Muscle layer of colon (tissue), 2 donors: Measurements from ENCODE around the gene OR7G3.

ENCODE experiments used
- H3K27ac ChIP-seq: one replicate; pipeline ENCODE4 v1.7.0; 2013; ENCODE audit warnings: low read depth, mild to moderate bottlenecking, low read length, moderate library complexity
- H3K27me3 ChIP-seq, 2 donors: one replicate each; pipeline ENCODE4 v1.7.0; 2013; ENCODE audit warnings: low read length in 2 of 2, mild to moderate bottlenecking in 2 of 2; ENCODE audit not compliant: insufficient read depth in 2 of 2, control insufficient read depth in 1 of 2
- H3K36me3 ChIP-seq: one replicate; pipeline ENCODE4 v1.7.0; 2013; ENCODE audit warnings: mild to moderate bottlenecking, low read length; ENCODE audit not compliant: insufficient read depth
- H3K4me1 ChIP-seq: one replicate; pipeline ENCODE4 v1.7.0; 2013; ENCODE audit warnings: mild to moderate bottlenecking, low read length; ENCODE audit not compliant: insufficient read depth
- H3K4me3 ChIP-seq, 2 donors: one replicate each; pipeline ENCODE4 v1.7.0; 2013; ENCODE audit warnings: low read length in 2 of 2, low read depth in 1 of 2, mild to moderate bottlenecking in 1 of 2, moderate library complexity in 1 of 2
- H3K9ac ChIP-seq: one replicate; pipeline ENCODE4 v1.7.0; 2013; ENCODE audit warnings: low read length
- H3K9me3 ChIP-seq: one replicate; pipeline ENCODE4 v1.7.0; 2013; ENCODE audit warnings: mild to moderate bottlenecking, low read length
- donor health status: abdominal sarcoma.
- donor health status: Adenocarcinoma of cecum.

OR7G3 gene

DNA sequence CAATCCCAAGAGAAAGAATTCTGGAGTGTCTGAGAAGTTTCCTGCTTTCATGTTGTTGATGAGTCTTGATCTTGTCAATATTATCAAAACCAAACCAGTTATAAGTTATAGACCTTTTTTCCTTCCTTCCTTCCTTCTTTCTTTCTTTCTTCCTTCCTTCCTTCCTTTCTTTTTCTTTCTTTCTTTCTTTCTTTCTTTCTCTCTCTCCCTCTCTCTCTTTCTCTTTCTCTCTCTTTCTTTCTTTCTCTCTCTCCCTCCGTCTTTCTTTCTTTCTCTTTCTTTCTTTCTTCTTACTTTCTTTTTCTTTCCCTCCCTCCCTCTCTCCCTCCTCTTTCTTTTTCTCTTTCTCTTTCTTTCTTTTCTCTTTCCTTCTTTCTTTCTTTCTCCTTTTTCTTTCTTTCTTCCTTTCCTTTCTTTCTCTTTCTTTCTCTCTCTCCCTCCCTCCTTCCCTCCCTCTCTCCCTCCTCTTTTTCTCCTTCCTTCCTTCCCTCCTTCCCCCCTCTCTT lies at the start of gene OR7G3:
OR7G3 (minus strand) TSS at position 51 of the 506 bp plus-strand sequence; CDS start at position 51, 0 bp downstream.
- H3K27me3 ChIP-seq: no peaks in the 10 kb centered on the region
- H3K4me3 ChIP-seq: no peak within 1 kb of the TSS
- H3K9me3 ChIP-seq: no peaks in the 10 kb centered on the region
- no peaks in the 10 kb centered on the region for H3K4me1 ChIP-seq
- no peak within 1 kb of the TSS for H3K27ac ChIP-seq
- H3K36me3 ChIP-seq: no peaks in the 10 kb centered on the region
- H3K9ac ChIP-seq: no peak within 1 kb of the TSS

DNA sequence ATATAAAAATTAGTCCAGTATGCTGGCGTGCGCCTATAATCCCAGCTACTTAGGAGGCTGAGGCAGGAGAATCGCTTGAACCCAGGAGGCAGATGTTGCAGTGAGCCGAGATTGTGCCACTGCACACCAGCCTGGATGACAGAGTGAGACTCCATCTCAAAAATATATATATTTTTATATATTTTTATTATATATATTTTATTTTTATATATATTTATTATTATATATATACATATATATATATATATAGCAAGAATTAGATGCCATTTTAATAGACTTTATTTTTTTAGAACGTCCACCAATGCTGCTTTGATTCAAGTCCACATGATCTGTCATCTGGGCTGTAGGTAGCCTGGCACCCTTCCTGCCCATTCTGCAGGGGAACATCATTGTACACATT lies 48.6 kb upstream of the OR7G3 start:
- H3K36me3 ChIP-seq: no peaks in the 10 kb centered on the region
- no peak overlapping the region for H3K4me3 ChIP-seq
- no peaks in the 10 kb centered on the region for H3K27me3 ChIP-seq
- no peak overlapping the region for H3K27ac ChIP-seq
- H3K4me1 ChIP-seq: no peaks in the 10 kb centered on the region
- no peaks in the 10 kb centered on the region for H3K9me3 ChIP-seq
- no peak overlapping the region for H3K9ac ChIP-seq

DNA sequence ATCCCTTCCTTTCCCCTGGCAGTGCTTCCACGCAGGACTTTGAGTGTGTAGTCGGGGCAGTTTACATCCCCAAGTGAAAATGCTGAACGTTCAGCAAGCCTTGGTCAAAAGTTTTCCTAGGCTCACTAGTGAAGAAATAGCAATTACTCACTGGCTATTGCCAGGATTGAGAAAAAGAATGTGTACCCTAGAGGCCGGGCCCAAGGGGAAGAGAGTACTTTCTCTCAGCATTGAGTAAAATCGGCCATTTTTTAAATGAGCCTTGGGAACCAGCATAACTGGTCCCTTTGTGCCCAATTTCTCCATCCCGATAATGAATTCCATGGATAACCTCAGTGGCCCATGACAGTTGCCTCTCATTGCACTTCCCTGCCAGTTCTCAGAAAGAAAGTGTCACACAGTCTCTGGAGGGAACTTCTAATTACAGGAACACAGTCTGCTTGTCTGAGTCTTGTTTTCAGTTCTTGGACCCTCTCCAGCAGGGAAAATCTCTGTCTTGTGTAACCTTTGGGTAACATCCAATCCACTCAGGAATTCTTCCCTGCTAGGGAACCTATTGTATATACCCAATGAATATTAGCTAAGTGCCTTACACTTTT lies 44.7 kb upstream of the OR7G3 start:
- no peak overlapping the region for H3K9ac ChIP-seq
- H3K36me3 ChIP-seq: no peaks in the 10 kb centered on the region
- no peaks in the 10 kb centered on the region for H3K27me3 ChIP-seq
- H3K4me3 ChIP-seq: no peak overlapping the region
- no peak overlapping the region for H3K27ac ChIP-seq
- no peaks in the 10 kb centered on the region for H3K4me1 ChIP-seq
- no peaks in the 10 kb centered on the region for H3K9me3 ChIP-seq

DNA sequence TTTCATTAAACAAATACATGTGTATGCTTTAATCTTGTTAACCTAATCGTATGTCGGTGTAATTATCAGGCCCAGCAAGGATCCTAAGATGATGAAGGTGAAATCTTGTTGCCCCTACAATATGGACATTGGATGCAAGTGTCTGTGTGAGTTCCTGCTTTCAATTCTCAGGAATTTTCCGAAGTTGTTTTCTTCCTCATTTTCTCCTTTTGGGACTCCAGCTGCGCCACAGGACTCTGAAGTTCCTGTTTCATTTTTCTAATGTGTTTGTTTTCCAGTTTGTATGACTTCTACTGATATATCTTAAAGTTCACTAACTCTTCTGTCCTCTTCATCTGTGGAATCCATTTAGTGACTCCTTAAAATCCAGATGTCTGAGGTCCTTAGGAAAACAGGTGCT lies 40.1 kb upstream of the OR7G3 start:
- H3K4me1 ChIP-seq: no peaks in the 10 kb centered on the region
- no peaks in the 10 kb centered on the region for H3K27me3 ChIP-seq
- peaks cover 14% of the 10 kb centered on the region for H3K36me3 ChIP-seq
- no peaks in the 10 kb centered on the region for H3K9me3 ChIP-seq
- no peak overlapping the region for H3K9ac ChIP-seq
- no peak overlapping the region for H3K4me3 ChIP-seq
- no peak overlapping the region for H3K27ac ChIP-seq

DNA sequence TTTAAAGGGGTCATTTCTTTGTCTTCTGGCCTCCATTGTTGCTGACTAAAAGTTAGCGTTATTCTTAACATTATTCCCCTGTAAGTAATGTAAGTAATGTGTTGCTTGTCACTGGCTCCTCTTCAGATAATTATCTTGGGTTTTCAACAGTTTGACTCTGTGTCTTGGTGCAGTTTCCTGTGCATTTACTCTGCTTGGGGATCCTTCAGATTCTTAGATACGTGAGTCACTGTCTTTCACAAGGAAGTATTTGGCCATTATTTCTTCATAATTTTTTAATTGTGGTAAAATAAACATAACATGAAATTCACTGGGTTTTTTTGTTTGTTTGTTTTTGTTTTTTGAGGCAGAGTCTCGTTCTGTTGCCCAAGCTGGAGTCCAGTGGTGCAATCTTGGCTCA lies 38.5 kb upstream of the OR7G3 start:
- peaks cover 30% of the 10 kb centered on the region for H3K36me3 ChIP-seq
- no peak overlapping the region for H3K27ac ChIP-seq
- no peak overlapping the region for H3K4me3 ChIP-seq
- no peak overlapping the region for H3K9ac ChIP-seq
- H3K4me1 ChIP-seq: no peaks in the 10 kb centered on the region
- H3K9me3 ChIP-seq: no peaks in the 10 kb centered on the region
- H3K27me3 ChIP-seq: no peaks in the 10 kb centered on the region

DNA sequence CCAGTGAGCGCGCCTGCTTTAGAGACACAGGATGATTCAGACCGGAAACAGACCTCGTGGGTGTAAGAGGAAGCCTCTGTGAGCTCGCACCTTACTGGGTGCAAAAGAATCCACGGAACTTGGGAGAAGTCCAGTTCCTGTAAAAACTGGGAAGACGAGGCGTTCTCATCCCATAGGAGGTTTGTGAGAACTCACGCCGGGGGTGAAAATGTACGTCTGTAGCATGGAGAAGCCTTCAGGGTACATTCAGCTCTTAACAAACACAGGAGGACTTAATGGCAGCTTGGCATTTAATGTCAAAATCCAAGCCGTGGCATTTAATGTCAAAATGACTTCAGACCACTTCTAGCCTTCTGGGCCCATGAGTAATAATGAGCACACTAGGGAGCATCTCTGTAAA lies 34.7 kb upstream of the OR7G3 start:
- H3K27me3 ChIP-seq: no peaks in the 10 kb centered on the region
- H3K36me3 ChIP-seq: peaks cover 61% of the 10 kb centered on the region
- no peak overlapping the region for H3K9ac ChIP-seq
- H3K9me3 ChIP-seq: no peaks in the 10 kb centered on the region
- H3K4me1 ChIP-seq: no peaks in the 10 kb centered on the region
- no peak overlapping the region for H3K4me3 ChIP-seq
- no peak overlapping the region for H3K27ac ChIP-seq

DNA sequence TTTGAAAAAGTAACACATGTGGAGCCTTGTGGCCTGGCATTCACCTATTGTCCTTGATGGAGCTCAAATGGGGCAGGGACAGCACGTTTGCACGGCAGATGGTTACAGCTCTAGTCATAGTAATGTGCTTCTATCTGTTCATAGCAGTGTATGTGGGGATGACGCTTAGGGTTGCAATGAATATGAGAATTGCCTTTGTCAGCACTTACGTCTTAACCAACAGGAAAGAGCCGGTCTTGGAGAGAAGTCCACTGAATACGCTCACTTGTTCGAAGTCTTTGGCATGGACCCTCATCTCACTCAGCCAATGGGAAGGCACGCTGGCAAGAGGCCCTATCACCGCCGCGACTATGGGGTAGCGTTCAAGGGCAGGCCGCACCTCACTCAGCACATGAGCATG lies 33.1 kb upstream of the OR7G3 start:
- no peak overlapping the region for H3K9ac ChIP-seq
- peaks cover 9% of the 10 kb centered on the region for H3K9me3 ChIP-seq
- no peaks in the 10 kb centered on the region for H3K4me1 ChIP-seq

DNA sequence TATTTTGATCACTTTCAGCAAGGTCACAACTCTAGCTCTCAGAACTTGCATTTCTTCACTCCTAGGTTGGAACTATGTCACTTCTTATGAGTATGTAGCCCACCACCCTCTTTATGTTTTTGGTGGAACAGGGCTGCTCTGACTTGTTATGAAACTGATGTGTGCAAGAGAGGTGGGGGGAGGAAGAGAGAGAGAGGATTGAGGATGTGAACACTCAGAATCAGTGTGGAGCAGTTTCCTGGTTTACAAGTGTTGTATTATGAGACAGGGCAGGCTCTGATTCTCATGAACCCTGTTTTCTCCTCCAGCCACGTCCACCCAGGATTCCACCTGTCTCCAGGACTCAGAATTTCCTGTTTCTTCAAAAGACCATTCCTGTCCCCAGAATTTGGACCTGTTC lies 29.6 kb upstream of the OR7G3 start:
- H3K4me1 ChIP-seq: no peaks in the 10 kb centered on the region
- H3K36me3 ChIP-seq: peaks cover 55% of the 10 kb centered on the region
- no peaks in the 10 kb centered on the region for H3K27me3 ChIP-seq
- no peak overlapping the region for H3K9ac ChIP-seq
- no peak overlapping the region for H3K4me3 ChIP-seq
- H3K9me3 ChIP-seq: peaks cover 9% of the 10 kb centered on the region
- no peak overlapping the region for H3K27ac ChIP-seq

More for the DNA sequence above, 33.1 kb upstream of the OR7G3 start:
- no peak overlapping the region for H3K4me3 ChIP-seq
- H3K27ac ChIP-seq: no peak overlapping the region
- peaks cover 74% of the 10 kb centered on the region for H3K36me3 ChIP-seq
- no peaks in the 10 kb centered on the region for H3K27me3 ChIP-seq

DNA sequence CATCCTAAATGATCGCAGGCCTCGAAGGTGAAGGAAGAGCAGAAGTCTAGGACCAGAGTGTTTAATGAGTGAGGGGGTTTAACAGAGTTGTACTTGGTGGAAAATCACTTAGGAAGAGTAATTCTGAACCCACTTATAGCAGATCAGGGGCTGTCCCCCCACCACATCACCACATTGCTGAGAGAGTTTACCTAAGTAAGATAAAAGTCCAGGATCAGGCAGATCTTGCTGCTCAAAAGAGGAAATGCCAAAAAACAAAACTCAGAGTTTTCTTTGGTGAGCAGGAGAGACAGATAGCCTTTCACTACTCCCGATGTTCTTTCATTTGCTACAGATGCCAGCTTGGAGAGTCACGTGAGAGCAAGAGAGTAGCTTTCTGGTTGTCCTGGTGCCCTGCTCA lies 28.8 kb upstream of the OR7G3 start:
- no peak overlapping the region for H3K27ac ChIP-seq
- H3K9me3 ChIP-seq: peaks cover 9% of the 10 kb centered on the region
- no peak overlapping the region for H3K9ac ChIP-seq
- peaks cover 48% of the 10 kb centered on the region for H3K36me3 ChIP-seq
- H3K4me3 ChIP-seq: no peak overlapping the region
- no peaks in the 10 kb centered on the region for H3K4me1 ChIP-seq
- no peaks in the 10 kb centered on the region for H3K27me3 ChIP-seq

DNA sequence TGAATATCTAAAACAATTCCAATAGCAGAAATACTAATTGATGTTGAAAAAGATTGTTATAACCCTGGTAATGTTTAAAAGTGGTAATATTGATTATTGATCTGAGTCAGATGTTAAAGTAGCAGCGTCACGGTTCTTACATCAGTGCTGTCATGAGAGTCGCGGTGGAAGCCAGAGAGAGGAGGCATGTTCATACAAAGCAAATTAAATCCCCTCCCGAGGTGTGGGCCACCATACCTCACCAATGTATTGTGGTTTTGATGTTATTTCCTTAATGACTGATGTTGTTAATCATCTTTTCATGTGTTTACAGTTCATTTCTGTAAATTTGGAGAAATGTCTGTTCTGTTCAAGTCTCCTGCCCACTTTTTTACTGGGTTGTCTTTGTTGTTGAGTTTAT lies 24.6 kb upstream of the OR7G3 start:
- Histone ChIP-seq H3K4me3 (no peak overlapping the region), H3K27ac (no peak overlapping the region), H3K9ac (no peak overlapping the region), H3K36me3 (peaks cover 22% of the 10 kb centered on the region), H3K4me1 (no peaks in the 10 kb centered on the region), H3K9me3 (peaks cover 9% of the 10 kb centered on the region), H3K27me3 (no peaks in the 10 kb centered on the region)

DNA sequence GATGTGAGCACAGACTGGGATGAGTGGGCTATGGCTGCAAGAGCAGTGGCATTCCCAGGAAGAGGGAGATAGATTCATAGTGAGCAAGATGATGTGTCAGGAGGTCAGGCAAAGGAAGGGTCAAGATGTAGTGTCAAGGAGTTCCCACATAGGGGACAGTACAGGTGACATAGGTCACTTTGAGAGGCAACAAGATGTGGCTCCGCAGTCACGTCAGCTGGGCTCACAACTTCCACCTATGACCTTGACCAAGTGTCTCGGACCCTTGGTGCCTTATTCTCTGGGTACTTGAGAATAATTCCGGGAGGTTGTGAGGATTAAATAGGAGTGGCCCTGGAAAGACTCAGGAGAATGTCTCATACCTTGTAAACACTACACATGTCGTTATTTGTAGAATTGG lies 23.9 kb upstream of the OR7G3 start:
- no peak overlapping the region for H3K4me3 ChIP-seq
- no peak overlapping the region for H3K27ac ChIP-seq
- peaks cover 14% of the 10 kb centered on the region for H3K36me3 ChIP-seq
- no peak overlapping the region for H3K9ac ChIP-seq
- H3K9me3 ChIP-seq: peaks cover 7% of the 10 kb centered on the region
- H3K27me3 ChIP-seq: no peaks in the 10 kb centered on the region
- H3K4me1 ChIP-seq: no peaks in the 10 kb centered on the region

DNA sequence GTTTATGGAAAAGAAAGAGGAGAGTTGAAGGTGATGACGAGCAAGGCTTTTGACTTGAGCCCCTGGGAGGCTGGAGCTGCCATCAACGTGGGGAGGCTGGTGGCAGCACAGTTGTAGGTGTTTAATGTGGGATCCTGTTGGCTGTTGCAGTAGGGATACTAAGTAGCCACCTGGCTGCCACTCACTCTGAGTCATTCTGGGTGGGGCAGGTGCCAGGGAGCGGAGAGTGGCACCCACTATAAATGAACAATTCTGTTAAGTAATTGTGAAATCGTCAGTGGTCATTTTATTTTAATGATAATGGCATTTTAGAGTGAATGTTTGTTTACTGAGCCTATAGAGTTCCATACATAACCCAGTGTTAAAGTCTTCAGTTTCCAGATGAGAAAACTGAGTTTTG lies 23.2 kb upstream of the OR7G3 start:
- H3K36me3 ChIP-seq: peaks cover 10% of the 10 kb centered on the region
- no peak overlapping the region for H3K27ac ChIP-seq
- H3K27me3 ChIP-seq: no peaks in the 10 kb centered on the region
- H3K4me3 ChIP-seq: no peak overlapping the region
- H3K9ac ChIP-seq: no peak overlapping the region
- no peaks in the 10 kb centered on the region for H3K4me1 ChIP-seq
- H3K9me3 ChIP-seq: peaks cover 4% of the 10 kb centered on the region
